Fibroblast of the aortic adventitia (primary cell): ENCODE data around the gene BIN1. TPM values are rescaled to one million over a fixed set of nuclear protein-coding genes. Genes with fewer than 3 reads are reported as not detected.

Experiments
- DNase-seq: peaks from one replicate; pipeline ENCODE4 v3.0.0-alpha.2; 2010; ENCODE audit warnings: low read depth
- H3K4me3 ChIP-seq: 2 replicates; pipeline ENCODE4 v1.5.1; 2011; ENCODE audit warnings: low read depth, mild to moderate bottlenecking, control low read depth, low read length, moderate library complexity
- CTCF ChIP-seq: IDR thresholded peaks from 2 replicates; pipeline ENCODE4 v1.5.1; 2011; ENCODE audit warnings: mild to moderate bottlenecking, low read length, control low read depth, inconsistent platforms; ENCODE audit not compliant: insufficient read depth
- total RNA-seq: library from RNA; depleted of rRNA; stranded (reverse); fragments of >200 nt; gene quantifications from 2 replicates; pipeline ENCODE4 v1.2.3, GENCODE V29; 2012; ENCODE audit warnings: low replicate concordance

Gene BIN1
- total RNA-seq, result 45.8 and 68.7 TPM in 2 replicates

GRCh38 chr2:127106991-127107621 lies at the start of gene BIN1:
BIN1 (minus strand) TSS chr2:127107154; CDS start chr2:127106943, 211 bp downstream.
- TF ChIP-seq CTCF, result no peak
- peak; percentile 84 for DNase-seq

GRCh38 chr2:127155947-127156346 lies 49.0 kb upstream of the BIN1 start:
- no peak for TF ChIP-seq CTCF
- DNase-seq, result peak; percentile 86
- no peak overlapping the region for H3K4me3 ChIP-seq

More at GRCh38 chr2:127106991-127107621, at the start of gene BIN1:
- peak within 1 kb of the TSS; percentile 91 for H3K4me3 ChIP-seq

GRCh38 chr2:127155028-127155581 lies 48.2 kb upstream of the BIN1 start:
- peak; percentile 93 for DNase-seq
- no peak overlapping the region for H3K4me3 ChIP-seq
- no peak for TF ChIP-seq CTCF

GRCh38 chr2:127154396-127154795 lies 47.4 kb upstream of the BIN1 start:
- no peak for DNase-seq
- no peak overlapping the region for H3K4me3 ChIP-seq
- TF ChIP-seq CTCF, result no peak

GRCh38 chr2:127153691-127154158 lies 46.8 kb upstream of the BIN1 start:
- DNase-seq, result peak; percentile 88
- no peak for TF ChIP-seq CTCF
- no peak overlapping the region for H3K4me3 ChIP-seq

- no peak for DNase-seq
- no peak overlapping the region for H3K4me3 ChIP-seq
- TF ChIP-seq CTCF, result no peak
These were observed 44.0 kb upstream of the BIN1 start for GRCh38 chr2:127150996-127151395.
